HCT116 (cell line): ENCODE measurements around the gene STAT6.

Source experiments
- CTCF ChIP-seq, 3 experiments: fragments of 200-600 bp in 1 of 3; sonication (generic) in 1 of 3; IDR thresholded peaks in 2 of 3; conservative IDR thresholded peaks in 1 of 3; 2 replicates each; pipeline ENCODE4 v1.5.1; 2012 to 2017; ENCODE audit warnings: low read depth in 2 of 3, low read length in 2 of 3, antibody characterized with exemption in 1 of 3, borderline replicate concordance in 1 of 3, control low read depth in 1 of 3, mild to moderate bottlenecking in 1 of 3, mixed read lengths in 1 of 3, mixed run types in 1 of 3, moderate library complexity in 1 of 3; ENCODE audit not compliant: insufficient read depth in 1 of 3
- ELF1 ChIP-seq: IDR thresholded peaks from 2 replicates; pipeline ENCODE4 v1.6.1; 2012; ENCODE audit warnings: low read depth, borderline replicate concordance
- EZH2 ChIP-seq: fragments of 200-600 bp; sonication (generic); IDR thresholded peaks from 2 replicates; pipeline ENCODE4 v1.6.1; 2017; ENCODE audit warnings: antibody characterized with exemption, mixed run types
- EZH2phosphoT487 ChIP-seq: fragments of 200-600 bp; IDR thresholded peaks from 2 replicates; pipeline ENCODE4 v1.6.1; 2018; ENCODE audit warnings: antibody characterized with exemption, borderline replicate concordance
- JUND ChIP-seq: IDR thresholded peaks from 2 replicates; pipeline ENCODE4 v1.6.1; 2012
- POLR2A ChIP-seq: IDR thresholded peaks from 2 replicates; pipeline ENCODE4 v1.7.0; 2011; ENCODE audit warnings: borderline replicate concordance; ENCODE audit not compliant: insufficient read depth, insufficient read length; ENCODE audit errors: extremely low read depth
- ZNF274 ChIP-seq: fragments of 200-500 bp; sonication (Bioruptor generic); IDR thresholded peaks from 2 replicates; pipeline ENCODE4 v1.6.1; 2014; ENCODE audit warnings: mild to moderate bottlenecking, low read depth, low read length, inconsistent platforms
- TF ChIP-seq, protein P1 (sequence below): IDR thresholded peaks from 2 replicates; pipeline ENCODE4 v1.6.1; 2012

DNA sequence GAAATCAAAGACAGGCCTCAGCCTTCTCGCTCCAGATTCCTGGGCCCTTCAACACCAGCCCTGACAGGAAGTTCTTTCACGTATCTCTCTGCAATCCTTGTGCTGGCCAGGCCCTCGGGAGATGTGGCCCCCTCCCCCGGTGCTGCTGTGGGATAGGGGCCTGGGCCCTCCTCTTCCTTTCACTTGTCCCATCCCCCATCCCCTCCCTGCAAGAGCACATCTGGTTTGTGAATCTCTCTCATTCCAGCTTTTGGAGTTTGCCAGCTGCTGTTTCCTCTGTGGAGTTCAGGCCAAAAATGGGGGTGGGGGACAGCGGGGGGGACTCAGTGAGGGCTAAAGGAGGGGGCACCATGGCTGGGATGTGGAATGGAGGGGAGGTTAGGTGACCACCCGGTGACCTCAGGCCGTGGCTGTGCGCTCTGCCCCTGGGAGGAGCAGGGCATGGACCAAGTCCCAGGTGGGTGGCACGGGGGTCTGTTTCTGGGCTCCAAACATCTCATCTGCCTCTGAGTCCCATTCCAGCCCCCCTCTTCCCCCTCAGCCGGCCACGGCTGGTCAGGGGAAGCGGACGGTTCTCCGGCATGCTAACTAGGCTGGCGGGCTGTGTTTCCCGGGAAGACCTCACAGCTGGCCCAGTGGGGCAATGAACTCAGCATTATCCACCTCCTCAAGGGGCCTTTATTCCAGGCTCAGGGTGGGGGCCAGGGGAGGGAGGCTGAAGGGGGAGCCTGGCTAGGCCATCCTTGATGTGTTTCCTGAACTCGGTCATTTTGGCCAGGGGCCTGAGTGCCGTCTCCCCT is 24.6 kb upstream of the STAT6 start:
- TF ChIP-seq EZH2phosphoT487 (no peak), POLR2A (no peak), CTCF (IDR thresholded peaks at IDR 0.05 in 2 of 3, conservative IDR thresholded peaks at IDR 0.05 in 1 of 3; ENCODE audit: borderline replicate concordance in 1 of 3, insufficient read depth in 1 of 3, low read depth in 2 of 3, low read length in 2 of 3) (no peak), ZNF274 (no peak), JUND (no peak), ELF1 (no peak), EZH2 (no peak)
- TF ChIP-seq, protein P1, sequence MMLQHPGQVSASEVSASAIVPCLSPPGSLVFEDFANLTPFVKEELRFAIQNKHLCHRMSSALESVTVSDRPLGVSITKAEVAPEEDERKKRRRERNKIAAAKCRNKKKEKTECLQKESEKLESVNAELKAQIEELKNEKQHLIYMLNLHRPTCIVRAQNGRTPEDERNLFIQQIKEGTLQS = no peak
